Cardiac septum (tissue), 1 donor: Measurements from ENCODE around the gene RNF150. TPM values are rescaled to one million over a fixed set of nuclear protein-coding genes. Genes with fewer than 3 reads are reported as not detected.
"Not testable (repeated sequence)": the region's sequence is repeated elsewhere in the genome, so short reads cannot be mapped to it uniquely, and the experiment has no call there.

Experiments
- DNase-seq: peaks from one replicate; pipeline ENCODE4 v3.0.0-alpha.2; 2020; ENCODE audit warnings: low spot score
- intact Hi-C: fragments of 100-400 bp; cut with DNase I; formaldehyde crosslinking; loops from one replicate; pipeline ENCODE4 v1.14.0; 2022
- total RNA-seq: library from RNA; stranded (reverse); fragmentation: NEBNext Ultra II Directional; extraction: Animal tissue kit (Norgen Biotek cat#: 25700); gene quantifications from one replicate; pipeline ENCODE4 v1.2.1, GENCODE V29; 2021
- donor health status: DM: no; HTN: no; CAD: no.

The RNF150 gene
- total RNA-seq, 1 donor from 2014 or later, result 69.2 TPM

- no peak for DNase-seq
- intact Hi-C loops, result loop anchor here (2.0 kb wide), 1 partner anchor 271 kb away; the partner anchor contains the start of gene RNF150
Measured at GRCh38 chr4:140861359-140862176, 271.7 kb downstream of the RNF150 start.

GRCh38 chr4:140858897-140859296 lies 274.4 kb downstream of the RNF150 start:
- no peak for DNase-seq
- intact Hi-C loops, result loop anchor here (10.0 kb wide), 3 partner anchors 224 to 434 kb away; partner anchors contain the start of genes CLGN and ELMOD2

GRCh38 chr4:140857111-140857510 lies 276.2 kb downstream of the RNF150 start:
- no peak for DNase-seq
- intact Hi-C loops, result loop anchor here (10.0 kb wide), 3 partner anchors 222 to 432 kb away; partner anchors contain the start of genes CLGN and ELMOD2

GRCh38 chr4:140856621-140857062 lies 276.6 kb downstream of the RNF150 start:
- intact Hi-C loops, result loop anchor here (10.0 kb wide), 3 partner anchors 222 to 432 kb away; partner anchors contain the start of genes CLGN and ELMOD2
- no peak for DNase-seq

- intact Hi-C loops, result loop anchor here (5.0 to 10.0 kb wide), 5 partner anchors 97 to 429 kb away; partner anchors contain the start of genes CLGN, ELMOD2 and TBC1D9
- DNase-seq, result no peak
Measured at GRCh38 chr4:140854168-140854567, 279.1 kb downstream of the RNF150 start.

GRCh38 chr4:140851804-140852203 lies 281.5 kb downstream of the RNF150 start:
- no peak for DNase-seq
- intact Hi-C loops, result loop anchor here (2.0 to 10.0 kb wide), 6 partner anchors 95 to 491 kb away; partner anchors contain the start of genes CLGN, ELMOD2 and TBC1D9

- intact Hi-C loops, result loop anchor here (2.0 to 10.0 kb wide), 6 partner anchors 94 to 490 kb away; partner anchors contain the start of genes CLGN, ELMOD2 and TBC1D9
- DNase-seq, result no peak
Measured at GRCh38 chr4:140851032-140851636, 282.1 kb downstream of the RNF150 start.

GRCh38 chr4:140849526-140849925 lies 283.7 kb downstream of the RNF150 start:
- intact Hi-C loops, result no loop called here
- DNase-seq, result no peak

GRCh38 chr4:140846736-140847135 lies 286.5 kb downstream of the RNF150 start:
- no peak for DNase-seq
- intact Hi-C loops, result no loop called here

GRCh38 chr4:140844061-140844460 lies 289.2 kb downstream of the RNF150 start:
- DNase-seq, result no peak
- intact Hi-C loops, result no loop called here

GRCh38 chr4:140841186-140841585 lies 292.1 kb downstream of the RNF150 start:
- DNase-seq, result no peak
- intact Hi-C loops, result no loop called here

- DNase-seq, result no peak
- intact Hi-C loops, result no loop called here
Measured at GRCh38 chr4:140839888-140840790, 293.1 kb downstream of the RNF150 start.

GRCh38 chr4:140839406-140839805 lies 293.9 kb downstream of the RNF150 start:
- intact Hi-C loops, result no loop called here
- DNase-seq, result no peak

- no peak for DNase-seq
- intact Hi-C loops, result no loop called here
Measured at GRCh38 chr4:140837736-140838135, 295.5 kb downstream of the RNF150 start.

GRCh38 chr4:140834839-140835495 lies 298.3 kb downstream of the RNF150 start:
- DNase-seq, result no peak
- intact Hi-C loops, result no loop called here

- intact Hi-C loops, result no loop called here
- DNase-seq, result no peak
Measured at GRCh38 chr4:140833280-140833679, 300.0 kb downstream of the RNF150 start.

GRCh38 chr4:140829825-140830224 lies 303.4 kb downstream of the RNF150 start:
- no peak for DNase-seq
- intact Hi-C loops, result no loop called here

GRCh38 chr4:140826701-140827027 lies 306.6 kb downstream of the RNF150 start:
- DNase-seq, result no peak
- intact Hi-C loops, result no loop called here

GRCh38 chr4:140820520-140820919 lies 312.7 kb downstream of the RNF150 start:
- intact Hi-C loops, DNase-seq: not testable (repeated sequence)
